Uterus (tissue), 4 donors: ENCODE data around the gene TRIM33. TPM values are rescaled to one million over a fixed set of nuclear protein-coding genes. Genes with fewer than 3 reads are reported as not detected.
"Not testable (repeated sequence)": the region's sequence is repeated elsewhere in the genome, so short reads cannot be mapped to it uniquely, and the experiment has no call there.

Experiments used
- DNase-seq, 2 donors: peaks; one replicate each; pipeline ENCODE4 v3.0.0-alpha.2; 2019 to 2020
- H3K27ac ChIP-seq, 2 donors: fragments of 200-600 bp; sonication (generic); 1 replicate in 1 of 2; 2 replicates in 1 of 2; pipeline ENCODE4 v1.5.1; 2016 to 2018
- H3K27me3 ChIP-seq, 2 donors: fragments of 200-600 bp; sonication (generic); one replicate each; pipeline ENCODE4 v1.5.1; 2018 to 2019; ENCODE audit warnings: control low read depth in 1 of 2
- H3K36me3 ChIP-seq, 2 donors: fragments of 200-600 bp; sonication (generic); one replicate each; pipeline ENCODE4 v1.5.1; 2019; ENCODE audit warnings: control low read depth in 1 of 2
- H3K4me1 ChIP-seq, 2 donors: fragments of 200-600 bp; sonication (generic); one replicate each; pipeline ENCODE4 v1.5.1; 2018 to 2019; ENCODE audit warnings: control low read depth in 1 of 2
- H3K4me3 ChIP-seq, 2 donors: fragments of 200-600 bp; sonication (generic); 1 replicate in 1 of 2; 2 replicates in 1 of 2; pipeline ENCODE4 v1.5.1; 2018 to 2019; ENCODE audit warnings: mild to moderate bottlenecking in 1 of 2
- H3K9me3 ChIP-seq, 2 donors: fragments of 200-600 bp; sonication (generic); one replicate each; pipeline ENCODE4 v1.5.1; 2019; ENCODE audit warnings: control low read depth in 1 of 2
- POLR2A ChIP-seq, 2 donors: fragments of 450-650 bp; IDR thresholded peaks; one replicate each; pipeline ENCODE4 v1.6.1; 2016; ENCODE audit warnings: antibody characterized with exemption in 2 of 2, mild to moderate bottlenecking in 1 of 2, moderate library complexity in 1 of 2
- intact Hi-C: fragments of 100-400 bp; cut with DNase I; formaldehyde crosslinking; loops from one replicate; pipeline ENCODE4 v1.15.1; 2023; ENCODE audit warnings: low total_unique reads
- total RNA-seq, 4 donors: library from RNA; depleted of rRNA in 3 of 4; stranded (reverse); fragments of >200 nt in 3 of 4; gene quantifications; one replicate each; pipeline versions ENCODE4 v1.1.0 to v1.2.4, GENCODE V29; 2014 to 2023
- TF ChIP-seq, protein P1 (sequence below), 4 experiments: fragments of 200-600 bp in 2 of 4; fragments of 450-650 bp in 2 of 4; sonication (generic) in 2 of 4; IDR thresholded peaks; one replicate each; pipeline ENCODE4 v1.5.1; 2016 to 2019; ENCODE audit warnings: antibody characterized with exemption in 4 of 4, mild to moderate bottlenecking in 2 of 4, moderate library complexity in 1 of 4
- donor health status: DM: yes; HTN: yes; CAD: no.

Gene TRIM33
- total RNA-seq, 4 donors from 2014 or later = 23.6 to 73.7 (median 50.8) TPM

DNA sequence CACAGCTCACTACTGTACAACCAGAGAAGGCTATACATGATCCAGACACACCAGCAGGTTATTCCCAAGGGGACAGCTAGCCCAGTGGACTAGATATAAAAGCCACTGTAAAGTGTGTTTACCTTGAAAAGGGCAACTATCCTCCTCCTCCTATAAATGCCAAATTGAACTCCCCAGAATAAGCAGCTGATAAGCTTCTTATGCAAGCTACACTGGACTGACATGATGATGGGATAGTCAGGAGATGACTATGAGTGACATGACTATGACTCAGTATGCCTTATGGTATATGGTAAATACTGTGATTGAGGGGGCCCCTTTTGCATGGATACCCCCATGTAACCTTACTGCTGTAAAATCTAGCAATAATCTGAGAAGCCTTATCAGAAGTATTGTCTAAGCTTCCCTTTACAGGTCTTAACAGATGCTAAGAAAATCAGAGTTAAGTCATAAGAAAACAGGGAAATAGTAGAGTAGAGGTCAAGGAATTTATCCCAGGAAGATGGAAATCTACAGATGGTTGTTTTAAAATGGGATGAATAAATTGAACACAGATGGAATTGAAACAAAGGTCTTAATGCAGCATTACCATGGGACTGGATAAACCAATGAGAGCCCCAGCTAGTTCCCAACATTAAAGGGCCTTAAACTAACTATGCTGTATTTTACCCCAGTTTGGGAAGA, 55.8 kb downstream of the TRIM33 start:
- H3K27me3 ChIP-seq = no peaks in the 10 kb centered on the region
- TF ChIP-seq, protein P1, sequence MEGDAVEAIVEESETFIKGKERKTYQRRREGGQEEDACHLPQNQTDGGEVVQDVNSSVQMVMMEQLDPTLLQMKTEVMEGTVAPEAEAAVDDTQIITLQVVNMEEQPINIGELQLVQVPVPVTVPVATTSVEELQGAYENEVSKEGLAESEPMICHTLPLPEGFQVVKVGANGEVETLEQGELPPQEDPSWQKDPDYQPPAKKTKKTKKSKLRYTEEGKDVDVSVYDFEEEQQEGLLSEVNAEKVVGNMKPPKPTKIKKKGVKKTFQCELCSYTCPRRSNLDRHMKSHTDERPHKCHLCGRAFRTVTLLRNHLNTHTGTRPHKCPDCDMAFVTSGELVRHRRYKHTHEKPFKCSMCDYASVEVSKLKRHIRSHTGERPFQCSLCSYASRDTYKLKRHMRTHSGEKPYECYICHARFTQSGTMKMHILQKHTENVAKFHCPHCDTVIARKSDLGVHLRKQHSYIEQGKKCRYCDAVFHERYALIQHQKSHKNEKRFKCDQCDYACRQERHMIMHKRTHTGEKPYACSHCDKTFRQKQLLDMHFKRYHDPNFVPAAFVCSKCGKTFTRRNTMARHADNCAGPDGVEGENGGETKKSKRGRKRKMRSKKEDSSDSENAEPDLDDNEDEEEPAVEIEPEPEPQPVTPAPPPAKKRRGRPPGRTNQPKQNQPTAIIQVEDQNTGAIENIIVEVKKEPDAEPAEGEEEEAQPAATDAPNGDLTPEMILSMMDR (IDR thresholded peaks at IDR 0.05) = no peak
- no peak for TF ChIP-seq POLR2A (IDR thresholded peaks at IDR 0.05)
- no peak overlapping the region for H3K4me3 ChIP-seq
- H3K4me1 ChIP-seq = no peaks in the 10 kb centered on the region
- intact Hi-C loops = no loop called here
- no peak overlapping the region for H3K27ac ChIP-seq
- DNase-seq = no peak
- no peaks in the 10 kb centered on the region for H3K9me3 ChIP-seq
- no peaks in the 10 kb centered on the region for H3K36me3 ChIP-seq

DNA sequence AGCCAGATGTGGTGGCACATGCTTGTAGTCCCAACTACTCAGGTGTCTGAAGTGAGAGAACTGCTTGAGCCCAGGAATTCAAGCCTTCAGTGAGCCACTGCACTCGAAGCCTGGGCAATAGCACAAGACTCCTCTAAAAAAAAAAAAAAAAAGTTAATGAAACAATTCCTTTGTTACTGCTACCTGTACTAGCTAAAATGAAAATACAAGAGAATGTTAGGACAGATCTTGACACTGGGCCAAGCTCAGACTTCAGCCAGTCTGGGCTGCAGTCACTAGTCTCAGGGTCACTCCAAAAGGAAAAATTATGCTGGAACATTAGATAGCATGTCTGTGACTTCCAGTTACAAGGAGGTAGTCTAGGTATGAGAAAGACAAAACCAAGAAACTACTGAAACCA, 56.5 kb downstream of the TRIM33 start:
- no peak for DNase-seq
- Histone ChIP-seq H3K4me1 (no peaks in the 10 kb centered on the region), H3K27ac (no peak overlapping the region), H3K4me3 (no peak overlapping the region), H3K36me3 (no peaks in the 10 kb centered on the region), H3K9me3 (no peaks in the 10 kb centered on the region), H3K27me3 (no peaks in the 10 kb centered on the region)
- intact Hi-C loops = no loop called here
- no peak for TF ChIP-seq POLR2A (IDR thresholded peaks at IDR 0.05)
- TF ChIP-seq, protein P1 (IDR thresholded peaks at IDR 0.05) = no peak

- intact Hi-C loops = no loop called here
- Histone ChIP-seq H3K4me3 (no peak overlapping the region), H3K9me3 (no peaks in the 10 kb centered on the region), H3K27ac (no peak overlapping the region), H3K36me3 (no peaks in the 10 kb centered on the region), H3K4me1 (no peaks in the 10 kb centered on the region), H3K27me3 (no peaks in the 10 kb centered on the region)
- TF ChIP-seq POLR2A (IDR thresholded peaks at IDR 0.05) = no peak
- DNase-seq = no peak
Observed at GRCh38 chr1:114453361-114453784, 57.6 kb downstream of the TRIM33 start.

DNA sequence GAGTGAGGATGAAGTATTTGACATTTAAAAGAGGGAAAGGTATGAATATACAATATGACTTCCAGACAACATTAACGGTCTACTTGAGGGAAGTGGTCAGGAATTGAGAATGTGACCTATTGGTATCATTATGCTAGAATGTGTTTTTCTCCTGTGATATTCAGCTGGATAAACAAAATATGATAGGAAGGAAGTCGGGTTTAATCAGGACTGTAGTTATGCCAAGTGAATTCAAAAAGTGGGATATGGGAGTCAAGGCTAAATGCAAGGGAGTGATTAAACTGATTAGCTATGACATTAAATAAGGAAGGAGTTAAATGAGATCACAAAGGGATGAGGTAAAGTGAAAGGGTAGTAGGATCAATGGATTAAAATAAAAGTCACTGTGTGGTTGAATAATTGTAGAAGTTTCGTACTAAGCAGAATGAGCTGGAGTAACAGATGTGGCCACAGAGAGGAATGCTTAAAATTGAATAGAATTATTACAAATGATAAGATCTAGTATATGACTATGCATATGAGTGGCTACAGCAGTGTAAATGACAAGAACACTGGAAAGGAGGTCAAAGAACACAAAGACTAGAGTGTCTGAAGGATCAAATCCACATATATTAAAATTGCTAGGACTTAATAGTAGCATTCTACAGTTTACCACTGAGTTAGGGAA, 62.5 kb downstream of the TRIM33 start:
- Histone ChIP-seq H3K27ac (no peak overlapping the region), H3K36me3 (no peaks in the 10 kb centered on the region), H3K9me3 (no peaks in the 10 kb centered on the region), H3K27me3 (no peaks in the 10 kb centered on the region), H3K4me3 (no peak overlapping the region), H3K4me1 (no peaks in the 10 kb centered on the region)
- intact Hi-C loops = no loop called here
- TF ChIP-seq POLR2A (IDR thresholded peaks at IDR 0.05) = no peak
- TF ChIP-seq, protein P1 (IDR thresholded peaks at IDR 0.05) = no peak
- no peak for DNase-seq

GRCh38 chr1:114446198-114446597, 64.8 kb downstream of the TRIM33 start:
- no peak overlapping the region for H3K4me3 ChIP-seq
- no peaks in the 10 kb centered on the region for H3K9me3 ChIP-seq
- TF ChIP-seq POLR2A (IDR thresholded peaks at IDR 0.05) = no peak
- TF ChIP-seq, protein P1 (IDR thresholded peaks at IDR 0.05) = no peak
- no peak for DNase-seq
- no peaks in the 10 kb centered on the region for H3K36me3 ChIP-seq
- H3K27ac ChIP-seq = no peak overlapping the region
- intact Hi-C loops = no loop called here
- no peaks in the 10 kb centered on the region for H3K4me1 ChIP-seq
- H3K27me3 ChIP-seq = no peaks in the 10 kb centered on the region

GRCh38 chr1:114443226-114443625, 67.8 kb downstream of the TRIM33 start:
- H3K9me3 ChIP-seq, H3K27me3 ChIP-seq, DNase-seq, H3K4me3 ChIP-seq, H3K36me3 ChIP-seq, H3K4me1 ChIP-seq, intact Hi-C loops, H3K27ac ChIP-seq: not testable (repeated sequence)
